K562 (cell line): ENCODE results near the gene PNPO. TPM values are rescaled to one million over a fixed set of nuclear protein-coding genes. Genes with fewer than 3 reads are reported as not detected.

Experiments used
- ATAC-seq: fragments of 200-7000 bp; cut with Tn5 transposase; 3 replicates; pipeline ENCODE4 v1.9.1; 2020; ENCODE audit warnings: moderate library complexity
- BruUV-seq: library from RNA; stranded (reverse); fragments of 400-500 nt; replicated peaks from 2 replicates; lab custom pipeline; 2021; lab: Mats Ljungman, UMichigan
- CTCF ChIA-PET: fragments of 300-600 bp; formaldehyde crosslinking; extraction: SDS; loops from one replicate; lab custom pipeline; 2021; ENCODE audit warnings: low intra/inter-chr PET ratio; lab: Yijun Ruan, JAX
- POLR2A ChIA-PET: fragments of 300-600, 350-650 bp; sonication (Branson Sonifier 250); formaldehyde crosslinking; extraction: SDS; loops from one replicate; lab custom pipeline; 2021; ENCODE audit warnings: antibody characterized with exemption, inconsistent platforms; lab: Yijun Ruan, JAX
- DNase-seq, 4 experiments: peaks; one replicate each; pipeline versions ENCODE4 v3.0.0 to v3.0.0-alpha.2; 2011 to 2018; ENCODE audit warnings: low spot score in 3 of 4, mixed read lengths in 3 of 4; ENCODE audit errors: extremely low read depth in 1 of 4
- FAIRE-seq: peaks from 2 replicates; lab custom pipeline; 2011; peaks lifted over from hg19 to GRCh38; lab: Jason Lieb, UNC
- H2AFZ ChIP-seq: 2 replicates; pipeline ENCODE4 v1.6.0; 2011; ENCODE audit warnings: low read depth, low read length, control low read depth, inconsistent platforms
- H3K27ac ChIP-seq: fragments of 200-600 bp; 3 replicates; pipeline ENCODE4 v1.8.0; 2011; ENCODE audit warnings: low read depth, mild to moderate bottlenecking, control low read depth, inconsistent platforms, low read length, moderate library complexity, mixed read lengths; ENCODE audit errors: extremely low read depth
- H3K27me3 ChIP-seq, 2 experiments: fragments of 300-600 bp in 1 of 2; 2 replicates in 1 of 2; 3 replicates in 1 of 2; pipeline versions ENCODE4 v1.6.0 to v1.8.0; 2011; ENCODE audit warnings: inconsistent platforms in 2 of 2, low read length in 2 of 2, mild to moderate bottlenecking in 1 of 2, mixed read lengths in 1 of 2, moderate library complexity in 1 of 2; ENCODE audit not compliant: control insufficient read depth in 2 of 2, insufficient read depth in 2 of 2
- H3K36me3 ChIP-seq: fragments of 300-600 bp; 3 replicates; pipeline ENCODE4 v1.8.0; 2011; ENCODE audit warnings: mild to moderate bottlenecking, low read length, inconsistent platforms; ENCODE audit not compliant: control insufficient read depth, insufficient read depth
- H3K4me1 ChIP-seq, 2 experiments: fragments of 200-600 bp in 1 of 2; replicated peaks in 1 of 2; 2 replicates in 1 of 2; 3 replicates in 1 of 2; pipeline versions ENCODE4 v1.5.1 to v1.8.0; 2011; ENCODE audit warnings: inconsistent platforms in 2 of 2, low read length in 2 of 2, mild to moderate bottlenecking in 1 of 2, mixed read lengths in 1 of 2, moderate library complexity in 1 of 2; ENCODE audit not compliant: control insufficient read depth in 2 of 2, insufficient read depth in 2 of 2
- H3K4me2 ChIP-seq: 2 replicates; pipeline ENCODE4 v1.6.1; 2011; ENCODE audit warnings: low read length, control low read depth, inconsistent platforms, mixed read lengths; ENCODE audit not compliant: insufficient read depth
- H3K4me3 ChIP-seq: fragments of 200-600 bp; sonication (generic), shearing (Covaris generic); 2 replicates; pipeline ENCODE4 v1.5.1; 2016; ENCODE audit warnings: control low read depth, inconsistent platforms
- H3K79me2 ChIP-seq: fragments of 200-600 bp; 3 replicates; pipeline ENCODE4 v1.8.0; 2011; ENCODE audit warnings: low read length, inconsistent platforms; ENCODE audit not compliant: control insufficient read depth, insufficient read depth
- H3K9ac ChIP-seq, 2 experiments: 2 replicates each; pipeline versions ENCODE4 v1.6.0 to v1.6.1; 2011; ENCODE audit warnings: low read depth in 2 of 2, low read length in 2 of 2, control low read depth in 1 of 2, inconsistent platforms in 1 of 2, mild to moderate bottlenecking in 1 of 2, mixed read lengths in 1 of 2; ENCODE audit not compliant: insufficient read depth in 1 of 2
- H3K9me1 ChIP-seq: one replicate; pipeline ENCODE4 v1.6.0; 2011; ENCODE audit warnings: inconsistent platforms, mild to moderate bottlenecking, low read length, moderate library complexity; ENCODE audit not compliant: control insufficient read depth, insufficient read depth
- H3K9me3 ChIP-seq: replicated peaks from 2 replicates; pipeline ENCODE4 v1.5.1; 2011; ENCODE audit warnings: low read depth, low read length, inconsistent platforms; ENCODE audit not compliant: control insufficient read depth, insufficient read depth
- H4K20me1 ChIP-seq: replicated peaks from 2 replicates; pipeline ENCODE4 v1.6.1; 2011; ENCODE audit warnings: low read length, inconsistent platforms, mixed read lengths; ENCODE audit not compliant: control insufficient read depth, insufficient read depth
- ARHGAP35 ChIP-seq: fragments of 450-650 bp; IDR thresholded peaks from 2 replicates; pipeline ENCODE4 v1.6.1; 2018; ENCODE audit not compliant: partially characterized antibody
- ARID1B ChIP-seq: fragments of 450-650 bp; IDR thresholded peaks from 2 replicates; pipeline ENCODE4 v1.6.1; 2016; ENCODE audit warnings: antibody characterized with exemption, mild to moderate bottlenecking, inconsistent platforms
- BRF1 ChIP-seq: IDR thresholded peaks from 3 replicates; pipeline ENCODE4 v1.6.1; 2011; ENCODE audit warnings: borderline replicate concordance, mild to moderate bottlenecking; ENCODE audit not compliant: insufficient read length; ENCODE audit errors: extremely low read depth
- CBFA2T3 ChIP-seq: fragments of 450-650 bp; IDR thresholded peaks from 2 replicates; pipeline ENCODE4 v1.6.1; 2017
- FIP1L1 ChIP-seq: fragments of 200-400 bp; formaldehyde crosslinking; IDR thresholded peaks from 2 replicates; pipeline ENCODE4 v1.6.1; 2018; ENCODE audit warnings: mild to moderate bottlenecking, low read depth, low read length; ENCODE audit not compliant: poor library complexity, severe bottlenecking
- HDAC1 ChIP-seq, 2 experiments: fragments of 450-650 bp; IDR thresholded peaks; 2 replicates each; pipeline ENCODE4 v1.6.1; 2016 to 2017; ENCODE audit warnings: inconsistent platforms in 1 of 2, mild to moderate bottlenecking in 1 of 2, moderate library complexity in 1 of 2
- MEIS2 ChIP-seq: fragments of 450-650 bp; IDR thresholded peaks from 2 replicates; pipeline ENCODE4 v1.6.1; 2014; ENCODE audit warnings: mild to moderate bottlenecking; ENCODE audit not compliant: partially characterized antibody
- NCOR1 ChIP-seq: fragments of 450-650 bp; IDR thresholded peaks from 2 replicates; pipeline ENCODE4 v1.6.1; 2016; ENCODE audit warnings: mild to moderate bottlenecking, moderate library complexity
- NR0B1 ChIP-seq: fragments of 450-650 bp; IDR thresholded peaks from one replicate; pipeline ENCODE4 v1.6.1; 2018; ENCODE audit warnings: mild to moderate bottlenecking, moderate library complexity; ENCODE audit not compliant: partially characterized antibody
- RCOR1 ChIP-seq, 2 experiments: IDR thresholded peaks; 2 replicates each; pipeline ENCODE4 v1.6.1; 2012; ENCODE audit warnings: low read depth in 2 of 2, low read length in 2 of 2, borderline replicate concordance in 1 of 2, improper control_type of control experiment in 1 of 2
- SIX5 ChIP-seq, 2 experiments: IDR thresholded peaks; 2 replicates each; pipeline ENCODE4 v1.6.1; 2011; ENCODE audit warnings: low read length in 2 of 2, borderline replicate concordance in 1 of 2, low read depth in 1 of 2, mild to moderate bottlenecking in 1 of 2, moderate library complexity in 1 of 2; ENCODE audit not compliant: insufficient read depth in 1 of 2
- ZC3H11A ChIP-seq: IDR thresholded peaks from 2 replicates; pipeline ENCODE4 v1.6.1; 2012; ENCODE audit warnings: low read depth, low read length, improper control_type of control experiment
- ZNF175 ChIP-seq: fragments of 200-800 bp; sonication (Bioruptor generic); IDR thresholded peaks from 2 replicates; pipeline ENCODE4 v1.6.1; 2016; ENCODE audit warnings: low read depth, mild to moderate bottlenecking, missing genetic modification characterization, missing compliant biosample characterization
- ZNF280A ChIP-seq: fragments of 450-650 bp; IDR thresholded peaks from 2 replicates; pipeline ENCODE4 v1.6.1; 2018; ENCODE audit warnings: mild to moderate bottlenecking, low read depth; ENCODE audit not compliant: partially characterized antibody
- ZNF316 ChIP-seq: fragments of 450-650 bp; IDR thresholded peaks from 2 replicates; pipeline ENCODE4 v1.6.1; 2016
- WGBS: fragments of 100-300 bp; shearing (Covaris generic); methylation state at CpG from one replicate; pipeline ENCODE4 v1.1.6; 2016; ENCODE audit warnings: low coverage, mixed read lengths; ENCODE audit not compliant: insufficient coverage; ENCODE audit errors: missing lambda C conversion rate; 5-methylcytosine and 5-hydroxymethylcytosine counted together
- in situ Hi-C: fragments of 300-500 bp; cut with MboI; formaldehyde crosslinking; loops from 4 replicates; pipeline ENCODE4 v1.15.0; 2018; ENCODE audit warnings: inconsistent platforms, mixed read lengths
- intact Hi-C: fragments of 100-400 bp; cut with micrococcal nuclease; formaldehyde crosslinking; loops from 2 replicates; pipeline ENCODE4 v1.14.2; 2022
- polyA plus RNA-seq, 8 experiments: library from polyadenylated mRNA; depleted of rRNA in 4 of 8; stranded (reverse) in 5 of 8; unstranded in 3 of 8; fragments of >200 nt; fragmentation: Nextera tagmentation in 2 of 8; fragmentation: Illumina TruSeq in 1 of 8; extraction: Ambion mirVana in 2 of 8; extraction: Trizol in 1 of 8; gene quantifications; 2 replicates each; pipeline versions ENCODE4 v1.2.1 to v1.2.3, GENCODE V29; 2011 to 2014; ENCODE audit warnings: inconsistent platforms in 1 of 8, missing spikeins in 1 of 8
- total RNA-seq, 7 experiments: library from RNA; depleted of rRNA in 6 of 7; stranded (reverse); fragments of >200 nt in 6 of 7; fragmentation: Illumina TruSeq in 2 of 7; extraction: Trizol in 2 of 7; gene quantifications; 2 replicates each; pipeline versions ENCODE4 v1.2.1 to v1.2.3, GENCODE V29; 2011 to 2021; ENCODE audit warnings: low replicate concordance in 1 of 7

PNPO gene
- total and polyA plus RNA-seq, 9 of the 15 experiments (the other 6 are each of a cell fraction or from before 2014, with no cell fraction given): 16.6 to 39.0 (median 27.4) TPM

GRCh38 chr17:47901423-47901822 is 39.9 kb upstream of the PNPO start (continued):
- TF ChIP-seq ZNF280A (no peak), FIP1L1 (no peak), ZC3H11A (no peak), ZNF175 (CRISPR knock-in tag) (no peak)

GRCh38 chr17:47902039-47902744 is 39.2 kb upstream of the PNPO start:
- Histone ChIP-seq H4K20me1 (peaks cover 5% of the 10 kb centered on the region), H3K4me2 (peak overlapping the region; percentile 0; the same call in 1 of the 2 replicates), H3K79me2 (peaks cover 19% of the 10 kb centered on the region), H3K4me3 (no peak overlapping the region), H3K4me1 (peaks cover 18 to 19% of the 10 kb centered on the region in 2 experiments), H3K27me3 (no peaks in the 10 kb centered on the region), H3K9me1 (no peaks in the 10 kb centered on the region), H3K36me3 (peaks cover 24% of the 10 kb centered on the region; the same call in 2 of the 3 replicates), H3K27ac (no peak overlapping the region), H3K9ac (peak overlapping the region in 1 of 2 experiments; percentile 77; a peak in 1 of 4 replicates), H2AFZ (no peak overlapping the region), H3K9me3 (no peaks in the 10 kb centered on the region)
- no TSS peak for BruUV-seq
- ATAC-seq: peak; percentile 47
- no peak for FAIRE-seq
- ChIA-PET CTCF (no interaction called here), POLR2A (interaction anchor here (0.6 to 2.2 kb wide), 4 partner anchors 9 to 45 kb away, joined by 3 to 9 read pairs (median 4); no protein-coding TSS in a partner anchor)
- in situ Hi-C loops: no loop called here
- peak; percentile 44 to 48 (median 47) for DNase-seq
- WGBS: 20% methylated on average over 4 of the region's 4 CpGs
- intact Hi-C loops: no loop called here
- TF ChIP-seq HDAC1 (IDR thresholded peaks at IDR 0.05) (peak in 1 of 2 experiments; percentile 78; a peak in 2 of 4 replicates), ARHGAP35 (peak; percentile 71), ZNF316 (0 out of 2 replicates have a peak, but pooled peaks have one; percentile 46), SIX5 (IDR thresholded peaks at IDR 0.05; ENCODE audit: borderline replicate concordance in 1 of 2, insufficient read depth in 1 of 2, low read depth in 1 of 2, low read length in 2 of 2) (no peak), RCOR1 (IDR thresholded peaks at IDR 0.05; ENCODE audit: borderline replicate concordance in 1 of 2, low read depth in 2 of 2, low read length in 2 of 2) (peak in 1 of 2 experiments; percentile 73; a peak in 2 of 4 replicates), CBFA2T3 (peak; percentile 85), BRF1 (no peak), MEIS2 (peak; percentile 97), NCOR1 (peak; percentile 38; the same call in 1 of the 2 replicates), NR0B1 (no peak), ARID1B (peak; percentile 76)
